GM18867 (cell line): ENCODE results near the gene DNAH6.
"Not testable (repeated sequence)": the region's sequence is repeated elsewhere in the genome, so short reads cannot be mapped to it uniquely, and the experiment has no call there.

Experiments used
- ATAC-seq: cut with Tn5 transposase; IDR thresholded peaks from one replicate; pipeline ENCODE4 v1.9.1; 2021; ENCODE audit warnings: mild to moderate bottlenecking, moderate library complexity; ENCODE audit not compliant: unreplicated experiment

The DNAH6 gene, protein sequence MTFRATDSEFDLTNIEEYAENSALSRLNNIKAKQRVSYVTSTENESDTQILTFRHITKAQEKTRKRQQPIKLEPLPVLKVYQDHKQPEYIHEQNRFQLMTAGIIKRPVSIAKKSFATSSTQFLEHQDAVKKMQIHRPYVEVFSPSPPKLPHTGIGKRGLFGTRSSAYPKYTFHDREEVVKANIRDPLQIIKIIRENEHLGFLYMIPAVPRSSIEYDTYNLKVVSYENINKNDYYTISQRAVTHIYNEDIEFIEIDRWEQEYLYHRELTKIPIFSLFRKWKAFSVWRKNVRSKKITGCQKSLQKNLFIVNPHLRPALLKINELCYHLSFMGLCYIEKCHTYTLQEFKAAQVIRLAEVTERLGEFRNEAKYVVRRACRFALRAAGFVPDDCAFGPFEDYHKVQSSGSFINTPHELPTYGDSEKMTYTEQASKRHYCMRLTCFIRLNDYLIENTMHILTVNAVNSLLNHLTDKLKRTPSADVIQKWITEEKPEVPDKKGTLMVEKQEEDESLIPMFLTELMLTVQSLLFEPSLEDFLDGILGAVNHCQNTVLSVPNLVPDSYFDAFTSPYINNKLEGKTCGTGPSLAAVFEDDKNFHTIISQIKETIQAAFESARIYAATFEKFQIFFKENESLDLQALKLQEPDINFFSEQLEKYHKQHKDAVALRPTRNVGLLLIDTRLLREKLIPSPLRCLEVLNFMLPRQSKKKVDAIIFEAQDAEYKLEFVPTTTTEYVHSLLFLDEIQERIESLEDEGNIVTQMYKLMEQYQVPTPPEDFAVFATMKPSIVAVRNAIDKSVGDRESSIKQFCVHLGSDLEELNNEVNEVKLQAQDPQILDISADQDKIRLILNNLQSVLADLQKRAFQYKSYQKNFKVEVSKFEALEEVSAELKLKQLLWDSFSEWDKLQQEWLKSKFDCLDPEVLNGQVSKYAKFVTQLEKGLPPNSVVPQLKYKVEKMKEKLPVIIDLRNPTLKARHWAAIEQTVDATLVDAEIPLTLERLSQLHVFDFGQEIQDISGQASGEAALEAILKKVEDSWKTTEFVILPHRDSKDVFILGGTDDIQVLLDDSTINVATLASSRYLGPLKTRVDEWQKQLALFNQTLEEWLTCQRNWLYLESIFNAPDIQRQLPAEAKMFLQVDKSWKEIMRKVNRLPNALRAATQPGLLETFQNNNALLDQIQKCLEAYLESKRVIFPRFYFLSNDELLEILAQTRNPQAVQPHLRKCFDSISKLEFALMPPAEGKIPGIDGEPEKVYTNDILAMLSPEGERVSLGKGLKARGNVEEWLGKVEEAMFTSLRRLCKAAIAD (N-terminal part only)

DNA sequence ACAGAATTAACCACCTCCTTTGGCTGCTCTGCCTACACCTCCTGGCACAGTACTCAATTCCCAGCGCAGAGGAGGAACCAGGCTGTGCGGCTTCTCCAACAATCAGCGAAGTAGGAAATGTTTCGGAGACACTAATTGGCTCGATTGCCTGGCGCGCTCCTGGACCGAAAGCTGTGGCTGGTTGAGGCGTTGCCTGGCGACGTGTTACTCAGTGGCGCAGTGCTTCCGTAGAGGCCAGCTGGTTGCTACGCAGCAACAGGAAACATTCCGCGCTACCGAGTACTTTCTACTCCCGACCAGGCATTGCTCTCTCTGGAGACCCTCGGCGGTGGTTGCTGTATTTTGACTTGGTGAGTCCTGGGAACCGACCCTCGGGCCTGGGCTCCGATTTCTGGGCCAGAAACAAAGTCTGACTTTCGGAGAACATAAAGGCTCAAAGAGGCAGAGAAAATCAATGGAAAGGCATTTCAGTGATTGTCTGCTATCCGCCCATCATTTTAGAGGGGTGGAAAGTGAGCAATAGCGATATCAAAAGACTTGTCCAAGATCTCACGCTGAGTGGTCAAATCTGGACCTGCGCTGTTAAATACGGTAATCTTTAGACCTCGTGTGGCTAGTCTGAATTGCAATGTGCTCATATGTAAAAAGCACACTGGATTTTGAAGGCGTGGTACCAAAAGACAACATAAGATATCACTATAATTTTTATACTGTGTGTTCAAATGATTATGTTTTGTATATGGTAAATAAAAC lies at the start of gene DNAH6:
Gene DNAH6 (plus strand): TSS at position 265 of the 753 bp plus-strand sequence. CDS start 1,329 bp downstream, outside the sequence.
- ATAC-seq = peak; percentile 99

DNA sequence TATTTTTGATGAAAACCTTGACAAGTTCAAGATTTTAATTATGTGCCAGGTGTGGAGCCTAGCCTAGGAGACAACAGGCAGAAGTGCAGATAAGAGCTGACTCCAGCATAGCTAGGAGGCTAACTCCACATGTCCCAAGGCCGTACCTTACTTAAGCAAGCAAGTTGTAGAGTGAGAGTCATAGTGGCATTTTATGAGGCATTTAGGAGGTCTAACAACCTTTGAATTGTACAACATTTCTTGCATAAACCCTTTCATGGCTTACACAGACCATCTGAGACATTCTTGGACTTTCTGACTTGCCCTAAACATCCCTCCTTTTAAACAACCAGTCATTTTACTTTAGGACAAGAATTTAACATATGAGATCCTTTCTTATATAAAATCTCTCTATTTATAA lies 48.9 kb upstream of the DNAH6 start:
- no peak for ATAC-seq

GRCh38 chr2:84472423-84472822 lies 43.9 kb upstream of the DNAH6 start:
- ATAC-seq = not testable (repeated sequence)

DNA sequence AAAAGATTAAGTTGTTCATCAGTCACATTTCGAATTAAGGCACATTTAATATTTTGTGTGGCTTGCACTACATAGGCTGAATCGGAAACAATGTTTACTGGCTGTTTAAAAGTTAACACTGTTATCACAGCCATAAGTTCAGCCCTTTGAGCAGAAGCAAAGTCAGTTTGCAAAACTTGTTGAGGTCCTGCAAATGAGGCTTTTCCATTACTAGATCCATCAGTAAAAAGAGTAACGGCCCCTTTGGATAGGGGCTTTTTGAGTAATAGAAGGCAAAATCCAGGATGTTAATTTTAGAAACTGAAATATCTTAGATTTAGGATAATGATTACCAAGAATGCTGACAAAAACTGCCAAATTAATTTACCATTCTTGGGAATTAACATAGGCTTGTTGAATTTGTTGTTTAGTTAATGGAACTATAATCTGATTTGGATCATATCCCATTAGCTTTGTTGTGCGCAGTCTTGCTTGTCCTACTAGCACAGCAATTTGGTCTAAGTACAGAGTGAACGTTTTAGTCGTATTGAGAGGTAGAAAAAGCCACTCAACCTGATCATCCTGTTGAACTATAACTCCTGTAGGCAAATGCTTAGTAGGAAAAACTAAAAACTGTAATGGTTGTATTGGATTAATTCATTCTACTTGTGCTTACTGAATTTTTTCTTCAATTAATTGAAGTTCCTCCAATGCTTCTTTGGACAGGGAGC lies 43.3 kb upstream of the DNAH6 start:
- ATAC-seq = no peak

DNA sequence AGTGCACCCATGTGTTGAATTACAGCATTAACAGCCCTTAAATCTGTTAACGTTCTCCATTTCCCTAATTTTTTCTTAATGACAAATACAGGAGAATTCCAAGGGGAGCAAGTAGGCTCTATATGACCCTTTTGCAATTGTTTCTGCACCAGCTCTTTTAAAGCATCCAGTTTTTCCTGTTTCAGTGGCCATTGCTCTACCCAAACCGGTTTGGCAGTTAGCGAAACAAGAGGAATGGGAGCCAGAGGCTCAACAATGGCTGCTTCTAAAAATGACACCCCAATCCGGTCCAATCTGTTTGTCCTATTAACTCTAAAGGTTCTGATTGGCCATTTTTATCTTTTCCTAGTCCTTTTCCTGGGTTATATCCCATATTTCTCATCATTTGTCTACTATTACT lies 42.1 kb upstream of the DNAH6 start:
- no peak for ATAC-seq

DNA sequence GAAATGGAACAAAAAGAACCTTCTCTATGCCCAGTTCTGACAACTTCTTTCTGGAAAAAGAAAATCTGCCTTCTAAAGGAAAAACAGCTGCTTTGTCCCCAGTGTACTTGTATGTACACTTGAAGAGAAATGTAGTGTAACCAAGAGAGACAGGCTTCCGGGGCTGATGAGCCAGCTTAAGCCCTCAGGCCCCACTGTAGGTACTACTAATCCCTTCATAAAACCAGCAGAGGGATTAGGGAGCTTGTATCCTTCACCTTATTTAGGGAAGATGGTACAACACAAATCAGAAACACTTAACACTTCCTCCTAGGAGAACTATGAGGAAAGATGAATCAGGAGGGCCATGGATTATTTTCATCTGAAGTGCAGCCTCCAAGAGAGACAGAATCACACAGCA lies 38.4 kb upstream of the DNAH6 start:
- no peak for ATAC-seq

DNA sequence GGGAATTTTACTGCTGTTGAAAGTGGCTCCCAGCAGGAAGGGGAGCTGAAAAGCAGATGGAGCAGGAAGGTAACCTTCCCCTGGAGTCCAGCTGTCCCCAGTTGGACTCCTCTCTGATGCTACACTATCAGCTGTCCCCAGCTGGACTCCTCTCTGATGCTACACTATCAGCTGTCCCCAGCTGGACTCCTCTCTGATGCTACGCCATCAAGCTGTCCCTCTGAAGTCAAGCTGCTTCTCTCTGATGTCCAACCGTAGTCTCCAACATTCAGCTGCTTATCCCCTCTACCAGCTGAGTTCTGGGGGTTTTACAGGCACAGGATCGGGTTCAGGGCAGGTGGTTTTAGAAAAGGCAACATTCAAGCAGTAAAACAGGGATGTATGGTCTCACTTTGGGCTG lies 37.4 kb upstream of the DNAH6 start:
- no peak for ATAC-seq

- no peak for ATAC-seq
Observed at GRCh38 chr2:84481702-84482101, 34.6 kb upstream of the DNAH6 start.

- ATAC-seq = no peak
Observed at GRCh38 chr2:84482603-84483002, 33.7 kb upstream of the DNAH6 start.

DNA sequence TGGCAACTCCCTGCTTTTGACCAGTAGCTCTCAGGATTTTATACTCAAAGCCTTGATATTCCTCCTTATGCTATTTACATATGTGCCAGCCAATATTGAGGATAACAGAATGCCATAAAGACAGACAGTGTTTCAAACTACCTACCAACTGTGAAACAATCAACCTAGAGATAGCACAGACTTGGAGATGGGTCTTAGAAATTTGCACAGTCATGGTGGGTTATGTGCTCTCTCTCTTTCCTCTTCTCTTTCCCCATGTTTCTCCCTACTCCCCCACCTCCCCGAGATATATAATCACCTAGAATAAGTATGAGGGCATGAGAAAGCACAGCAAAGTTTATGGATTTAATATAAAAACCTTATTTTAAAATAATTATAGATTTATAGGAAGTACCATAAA lies 33.0 kb upstream of the DNAH6 start:
- no peak for ATAC-seq

DNA sequence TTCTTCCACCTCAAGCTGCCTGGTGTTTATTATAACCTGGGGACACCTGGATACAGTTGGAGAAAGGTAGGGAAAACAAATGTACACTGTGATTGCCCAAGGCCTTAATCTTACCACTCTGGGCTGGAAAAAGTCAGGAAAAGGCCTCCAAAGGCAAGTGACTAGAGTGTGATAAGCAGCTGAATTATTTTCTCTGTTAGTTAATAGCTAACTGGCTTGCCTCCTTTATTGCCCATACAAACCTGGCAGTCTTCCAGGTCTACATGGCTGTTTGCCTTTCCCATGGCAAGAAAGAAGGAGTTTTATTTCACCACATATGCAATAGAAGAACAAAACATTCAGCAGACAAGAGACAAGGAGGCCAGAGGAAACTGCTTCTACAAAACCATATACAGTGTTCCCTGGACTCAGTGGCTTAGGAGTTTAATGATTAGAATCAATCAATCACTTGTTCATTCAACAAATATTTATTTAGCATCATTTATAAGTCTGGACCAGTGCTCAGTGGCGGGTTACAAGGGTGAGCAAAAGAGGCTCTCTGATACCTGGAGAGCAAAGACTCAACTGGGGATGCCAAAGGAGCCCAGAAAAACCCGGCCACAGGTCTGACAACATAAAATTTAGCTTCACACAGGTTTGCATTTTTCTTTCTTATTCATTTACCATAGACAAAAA lies 29.7 kb upstream of the DNAH6 start:
- no peak for ATAC-seq

- no peak for ATAC-seq
Observed at GRCh38 chr2:84487298-84487996, 28.9 kb upstream of the DNAH6 start.

DNA sequence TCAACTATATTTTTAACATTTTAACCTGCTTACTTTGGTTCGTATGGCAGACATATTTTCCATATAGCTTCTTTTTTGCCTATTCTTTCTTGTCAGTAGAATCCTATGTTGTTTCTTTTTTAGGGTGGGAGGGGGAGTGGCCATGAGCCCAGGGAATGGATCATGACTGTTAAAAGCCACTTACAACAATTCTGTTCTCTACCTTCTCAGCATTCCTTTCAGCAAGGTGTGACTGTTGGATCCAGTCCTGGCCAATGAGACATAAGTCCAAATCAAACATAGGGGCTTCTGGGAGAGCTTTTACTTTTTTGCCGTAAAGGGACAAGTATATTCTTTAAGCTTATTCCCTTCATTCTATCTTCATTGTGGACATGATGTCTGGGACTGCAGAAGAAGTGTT lies 25.0 kb upstream of the DNAH6 start:
- ATAC-seq = no peak

DNA sequence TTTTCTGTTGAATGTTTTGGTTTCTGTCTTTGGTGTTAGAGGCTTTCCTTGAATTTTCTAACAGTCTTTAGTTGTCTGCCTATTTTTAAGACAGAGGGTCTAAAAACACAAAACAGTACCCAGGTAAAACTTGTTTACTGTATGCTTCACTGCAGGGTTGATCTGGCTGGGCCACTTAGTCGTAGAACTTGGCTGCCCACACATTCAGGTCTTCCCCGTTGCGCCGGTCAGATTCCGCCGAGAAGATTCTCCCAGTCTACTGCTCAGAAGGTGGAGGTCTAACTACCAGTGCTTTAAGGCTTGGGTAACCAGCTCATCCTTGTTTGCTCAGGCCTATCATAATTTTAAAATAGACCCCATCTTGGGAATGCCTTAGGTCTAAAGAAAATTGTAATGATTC lies 24.6 kb upstream of the DNAH6 start:
- ATAC-seq = no peak

DNA sequence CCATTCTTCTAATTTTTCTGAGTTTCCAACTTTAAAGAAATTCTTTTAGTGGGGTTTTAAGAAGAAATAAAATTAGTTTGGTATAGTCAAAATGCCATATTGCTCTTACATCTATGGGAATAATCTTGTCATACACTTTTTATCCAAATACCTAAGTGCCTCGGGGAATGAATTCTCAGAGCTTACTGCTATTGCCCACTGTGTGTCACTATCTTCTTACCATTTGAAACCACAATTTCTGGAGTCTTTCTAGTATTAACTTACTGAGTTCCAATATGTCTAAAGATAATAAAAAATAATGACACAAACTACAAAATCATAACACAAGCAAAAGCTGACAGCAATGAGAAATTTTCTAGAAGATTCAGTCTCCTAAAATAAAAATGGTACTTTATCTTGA lies 23.7 kb upstream of the DNAH6 start:
- no peak for ATAC-seq

- no peak for ATAC-seq
Observed at GRCh38 chr2:84493514-84493913, 22.8 kb upstream of the DNAH6 start.

DNA sequence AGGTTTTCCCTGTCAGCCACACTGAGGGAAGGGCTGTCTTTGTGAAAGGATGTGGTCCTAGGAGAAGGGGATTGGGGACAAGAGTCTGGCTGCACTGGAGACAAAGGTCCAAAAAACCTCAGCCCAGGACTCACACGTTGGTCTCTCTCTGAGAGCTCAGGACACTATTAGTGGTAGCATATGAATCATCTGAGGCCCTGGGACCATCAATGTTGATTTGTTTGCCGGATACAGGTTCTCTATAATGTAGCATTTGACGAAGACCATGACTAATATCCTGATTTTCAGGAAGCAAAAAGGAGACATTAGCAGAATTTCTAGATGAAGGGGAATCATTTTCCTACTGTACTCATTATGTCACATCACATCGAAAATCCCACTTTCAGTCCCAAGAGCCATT lies 22.2 kb upstream of the DNAH6 start:
- ATAC-seq = no peak

GRCh38 chr2:84495539-84496146 lies 20.7 kb upstream of the DNAH6 start:
- ATAC-seq = peak; percentile 86
